SJCRH30 (cell line): ENCODE measurements around the gene H2BK1. TPM values are rescaled to one million over a fixed set of nuclear protein-coding genes. Genes with fewer than 3 reads are reported as not detected.

ENCODE experiments used
- DNase-seq, 2 experiments: peaks; one replicate each; pipeline ENCODE4 v3.0.0-alpha.2; 2015 to 2020
- H3K27ac ChIP-seq: fragments of 250-450 bp; sonication (Bioruptor Pico); 2 replicates; pipeline ENCODE4 v1.5.1; 2020; ENCODE audit warnings: mild to moderate bottlenecking, moderate library complexity
- H3K27me3 ChIP-seq: fragments of 250-450 bp; sonication (Bioruptor Pico); 2 replicates; pipeline ENCODE4 v1.5.1; 2020; ENCODE audit warnings: mild to moderate bottlenecking, moderate library complexity
- H3K36me3 ChIP-seq: fragments of 250-450 bp; sonication (Bioruptor Pico); 2 replicates; pipeline ENCODE4 v1.5.1; 2020; ENCODE audit warnings: mild to moderate bottlenecking, moderate library complexity
- H3K4me1 ChIP-seq: fragments of 250-450 bp; sonication (Bioruptor Pico); 2 replicates; pipeline ENCODE4 v1.5.1; 2020; ENCODE audit warnings: mild to moderate bottlenecking, moderate library complexity
- H3K4me3 ChIP-seq: fragments of 250-450 bp; sonication (Bioruptor Pico); 2 replicates; pipeline ENCODE4 v1.5.1; 2020; ENCODE audit warnings: mild to moderate bottlenecking, moderate library complexity
- H3K9me3 ChIP-seq: fragments of 250-450 bp; sonication (Bioruptor Pico); replicated peaks from 2 replicates; pipeline ENCODE4 v1.5.1; 2020; ENCODE audit warnings: mild to moderate bottlenecking, moderate library complexity
- total RNA-seq: library from RNA; depleted of rRNA; stranded (reverse); fragments of >200 nt; shearing (Covaris generic); gene quantifications from 2 replicates; pipeline ENCODE4 v1.2.3, GENCODE V29; 2014

The H2BK1 gene
- total RNA-seq, 1 experiment from 2014 or later: not detected

GRCh38 chr7:151248346-151249033 lies 38.2 kb upstream of the H2BK1 start, which contains the start of gene SMARCD3:
Gene SMARCD3, minus strand, starts transcription at chr7:151248694. Its CDS starts 132 bp downstream, at chr7:151248562.
- Histone ChIP-seq H3K27me3 (no peaks in the 10 kb centered on the region), H3K36me3 (peaks cover 12% of the 10 kb centered on the region), H3K27ac (peak within 1 kb of the TSS; percentile 99), H3K9me3 (no peaks in the 10 kb centered on the region), H3K4me1 (peaks cover 34% of the 10 kb centered on the region), H3K4me3 (peak within 1 kb of the TSS; percentile 86)
- DNase-seq: peak; percentile 69 to 71

GRCh38 chr7:151247611-151248345 lies 37.5 kb upstream of the H2BK1 start:
- Histone ChIP-seq H3K4me3 (peak overlapping the region; percentile 86), H3K36me3 (peaks cover 17% of the 10 kb centered on the region), H3K4me1 (peaks cover 34% of the 10 kb centered on the region), H3K27ac (peak overlapping the region; percentile 99), H3K27me3 (no peaks in the 10 kb centered on the region), H3K9me3 (no peaks in the 10 kb centered on the region)
- DNase-seq: peak in 1 of 2 experiments; percentile 80

GRCh38 chr7:151246851-151247580 lies 36.7 kb upstream of the H2BK1 start:
- peak; percentile 100 for DNase-seq
- peaks cover 34% of the 10 kb centered on the region for H3K4me1 ChIP-seq
- H3K27me3 ChIP-seq: no peaks in the 10 kb centered on the region
- no peaks in the 10 kb centered on the region for H3K9me3 ChIP-seq
- peak overlapping the region; percentile 86 for H3K4me3 ChIP-seq
- peaks cover 25% of the 10 kb centered on the region for H3K36me3 ChIP-seq
- H3K27ac ChIP-seq: peak overlapping the region; percentile 99

GRCh38 chr7:151246102-151246850 lies 36.0 kb upstream of the H2BK1 start:
- H3K36me3 ChIP-seq: peaks cover 32% of the 10 kb centered on the region
- H3K4me1 ChIP-seq: peaks cover 34% of the 10 kb centered on the region
- no peaks in the 10 kb centered on the region for H3K9me3 ChIP-seq

GRCh38 chr7:151245360-151246101 lies 35.2 kb upstream of the H2BK1 start:
- no peak overlapping the region for H3K4me3 ChIP-seq

More at GRCh38 chr7:151246102-151246850, 36.0 kb upstream of the H2BK1 start:
- peak in 1 of 2 experiments; percentile 80 for DNase-seq
- H3K27ac ChIP-seq: peak overlapping the region; percentile 99
- no peaks in the 10 kb centered on the region for H3K27me3 ChIP-seq
- peak overlapping the region; percentile 86 for H3K4me3 ChIP-seq

GRCh38 chr7:151244841-151245346 lies 34.6 kb upstream of the H2BK1 start:
- H3K27me3 ChIP-seq: no peaks in the 10 kb centered on the region
- no peaks in the 10 kb centered on the region for H3K9me3 ChIP-seq
- peaks cover 46% of the 10 kb centered on the region for H3K36me3 ChIP-seq
- no peak overlapping the region for H3K4me3 ChIP-seq
- no peak overlapping the region for H3K27ac ChIP-seq
- no peak for DNase-seq
- H3K4me1 ChIP-seq: peaks cover 24% of the 10 kb centered on the region

More at GRCh38 chr7:151245360-151246101, 35.2 kb upstream of the H2BK1 start:
- Histone ChIP-seq H3K9me3 (no peaks in the 10 kb centered on the region), H3K36me3 (peaks cover 40% of the 10 kb centered on the region), H3K4me1 (peaks cover 27% of the 10 kb centered on the region), H3K27me3 (no peaks in the 10 kb centered on the region), H3K27ac (peak overlapping the region; percentile 99)
- no peak for DNase-seq

- H3K27ac ChIP-seq: no peak overlapping the region
- peaks cover 52% of the 10 kb centered on the region for H3K36me3 ChIP-seq
- DNase-seq: peak; percentile 50 to 79
- H3K4me3 ChIP-seq: no peak overlapping the region
- H3K27me3 ChIP-seq: no peaks in the 10 kb centered on the region
- no peaks in the 10 kb centered on the region for H3K9me3 ChIP-seq
- peaks cover 22% of the 10 kb centered on the region for H3K4me1 ChIP-seq
Measured at GRCh38 chr7:151244196-151244840, 34.0 kb upstream of the H2BK1 start.

GRCh38 chr7:151243408-151244195 lies 33.3 kb upstream of the H2BK1 start:
- Histone ChIP-seq H3K9me3 (no peaks in the 10 kb centered on the region), H3K27ac (no peak overlapping the region), H3K27me3 (no peaks in the 10 kb centered on the region), H3K4me1 (peaks cover 22% of the 10 kb centered on the region), H3K36me3 (peaks cover 59% of the 10 kb centered on the region), H3K4me3 (no peak overlapping the region)
- no peak for DNase-seq

GRCh38 chr7:151243045-151243349 lies 32.7 kb upstream of the H2BK1 start:
- DNase-seq: no peak
- H3K36me3 ChIP-seq: peaks cover 65% of the 10 kb centered on the region
- no peak overlapping the region for H3K27ac ChIP-seq
- H3K27me3 ChIP-seq: no peaks in the 10 kb centered on the region
- no peaks in the 10 kb centered on the region for H3K9me3 ChIP-seq
- H3K4me3 ChIP-seq: no peak overlapping the region
- peaks cover 22% of the 10 kb centered on the region for H3K4me1 ChIP-seq

GRCh38 chr7:151242159-151243044 lies 32.1 kb upstream of the H2BK1 start:
- H3K4me3 ChIP-seq: no peak overlapping the region
- DNase-seq: no peak
- peaks cover 22% of the 10 kb centered on the region for H3K4me1 ChIP-seq
- no peaks in the 10 kb centered on the region for H3K9me3 ChIP-seq
- no peak overlapping the region for H3K27ac ChIP-seq
- peaks cover 71% of the 10 kb centered on the region for H3K36me3 ChIP-seq
- no peaks in the 10 kb centered on the region for H3K27me3 ChIP-seq

- peaks cover 77% of the 10 kb centered on the region for H3K36me3 ChIP-seq
- H3K9me3 ChIP-seq: no peaks in the 10 kb centered on the region
- DNase-seq: no peak
- no peaks in the 10 kb centered on the region for H3K27me3 ChIP-seq
- no peak overlapping the region for H3K27ac ChIP-seq
- H3K4me3 ChIP-seq: no peak overlapping the region
- H3K4me1 ChIP-seq: peaks cover 19% of the 10 kb centered on the region
Measured at GRCh38 chr7:151241755-151242096, 31.4 kb upstream of the H2BK1 start.
